IPS-NIHi11 (cell line): ENCODE data around the gene SLC25A40.

ENCODE experiments used
- DNase-seq: peaks from one replicate; pipeline ENCODE4 v3.0.0; 2012; ENCODE audit warnings: mixed read lengths, low spot score

Gene SLC25A40

DNA sequence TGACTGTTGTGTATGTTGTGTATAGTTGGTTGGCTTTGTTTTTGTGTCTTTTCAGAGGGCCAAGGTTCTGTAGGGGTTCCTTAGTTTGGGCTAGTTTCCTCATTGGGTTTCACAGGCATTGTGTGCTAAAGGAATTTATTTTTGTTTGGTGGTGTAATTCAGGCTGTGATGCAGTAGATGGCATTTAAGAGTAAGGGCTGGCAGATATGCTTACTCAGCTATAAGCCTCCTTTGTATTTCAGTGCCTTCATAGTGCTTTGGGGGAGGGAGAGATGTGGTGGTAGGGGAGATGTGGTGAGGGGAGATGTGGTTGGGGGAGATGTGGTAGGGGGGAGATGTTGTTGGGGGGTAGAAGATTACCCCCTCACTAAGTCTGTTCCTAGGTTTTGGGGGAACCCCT, 91.7 kb downstream of the SLC25A40 start:
- no peak for DNase-seq
